ENCODE results near the gene NRXN3. TPM values are rescaled to one million over a fixed set of nuclear protein-coding genes. Genes with fewer than 3 reads are reported as not detected.

The NRXN3 gene
- total and polyA plus RNA-seq, 2 donors (not counting 1 experiment from before 2014, with no cell fraction given) = 0.83 to 34.6 TPM

- no peak overlapping the region for H2AFZ ChIP-seq (ENCODE audit: low read length)
Observed at GRCh38 chr14:79352076-79352630, 1182.0 kb downstream of the NRXN3 start.

GRCh38 chr14:79354336-79354735, 1184.2 kb downstream of the NRXN3 start:
- no peaks in the 10 kb centered on the region for H3K27me3 ChIP-seq (ENCODE audit: control insufficient read depth, insufficient read depth, low read length)
- no peaks in the 10 kb centered on the region for H3K4me1 ChIP-seq (ENCODE audit: control insufficient read depth, extremely low read depth, insufficient read depth, low read length)
- no peak overlapping the region for H3K27ac ChIP-seq (ENCODE audit: insufficient read depth, low read length)
- H3K9me3 ChIP-seq (ENCODE audit: control insufficient read depth, insufficient read depth, low read depth, low read length) = no peaks in the 10 kb centered on the region
- no peak for DNase-seq (ENCODE audit: low read depth in 2 of 2)
- H3K9ac ChIP-seq (ENCODE audit: insufficient read depth, low read length) = no peak overlapping the region
- no peak overlapping the region for H3K4me2 ChIP-seq (ENCODE audit: extremely low read depth, insufficient read depth, low read length)
- no peaks in the 10 kb centered on the region for H4K20me1 ChIP-seq (ENCODE audit: control insufficient read depth, extremely low read depth, insufficient read depth, low read length)
- no peak for TF ChIP-seq EZH2 (IDR thresholded peaks at IDR 0.05; ENCODE audit: low read length, missing control alignments)
- TF ChIP-seq, protein P1, sequence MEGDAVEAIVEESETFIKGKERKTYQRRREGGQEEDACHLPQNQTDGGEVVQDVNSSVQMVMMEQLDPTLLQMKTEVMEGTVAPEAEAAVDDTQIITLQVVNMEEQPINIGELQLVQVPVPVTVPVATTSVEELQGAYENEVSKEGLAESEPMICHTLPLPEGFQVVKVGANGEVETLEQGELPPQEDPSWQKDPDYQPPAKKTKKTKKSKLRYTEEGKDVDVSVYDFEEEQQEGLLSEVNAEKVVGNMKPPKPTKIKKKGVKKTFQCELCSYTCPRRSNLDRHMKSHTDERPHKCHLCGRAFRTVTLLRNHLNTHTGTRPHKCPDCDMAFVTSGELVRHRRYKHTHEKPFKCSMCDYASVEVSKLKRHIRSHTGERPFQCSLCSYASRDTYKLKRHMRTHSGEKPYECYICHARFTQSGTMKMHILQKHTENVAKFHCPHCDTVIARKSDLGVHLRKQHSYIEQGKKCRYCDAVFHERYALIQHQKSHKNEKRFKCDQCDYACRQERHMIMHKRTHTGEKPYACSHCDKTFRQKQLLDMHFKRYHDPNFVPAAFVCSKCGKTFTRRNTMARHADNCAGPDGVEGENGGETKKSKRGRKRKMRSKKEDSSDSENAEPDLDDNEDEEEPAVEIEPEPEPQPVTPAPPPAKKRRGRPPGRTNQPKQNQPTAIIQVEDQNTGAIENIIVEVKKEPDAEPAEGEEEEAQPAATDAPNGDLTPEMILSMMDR (conservative IDR thresholded peaks at IDR 0.05 in 1 of 2, IDR thresholded peaks at IDR 0.05 in 1 of 2; ENCODE audit: low read depth in 1 of 2, low read length in 2 of 2) = no peak
- H3K4me3 ChIP-seq (replicated peaks in 1 of 4; ENCODE audit: control extremely low read depth in 1 of 4, insufficient read depth in 1 of 4, low read depth in 3 of 4, low read length in 4 of 4) = no peak overlapping the region
- H3K79me2 ChIP-seq (ENCODE audit: control insufficient read depth, insufficient read depth, low read length) = no peaks in the 10 kb centered on the region
- no peaks in the 10 kb centered on the region for H3K36me3 ChIP-seq (ENCODE audit: control insufficient read depth, insufficient read depth, low read length)
- H2AFZ ChIP-seq (ENCODE audit: low read length) = no peak overlapping the region

More at GRCh38 chr14:79352076-79352630, 1182.0 kb downstream of the NRXN3 start:
- H3K27me3 ChIP-seq (ENCODE audit: control insufficient read depth, insufficient read depth, low read length) = no peaks in the 10 kb centered on the region
- no peaks in the 10 kb centered on the region for H3K79me2 ChIP-seq (ENCODE audit: control insufficient read depth, insufficient read depth, low read length)
- no peak overlapping the region for H3K27ac ChIP-seq (ENCODE audit: insufficient read depth, low read length)
- H3K36me3 ChIP-seq (ENCODE audit: control insufficient read depth, insufficient read depth, low read length) = no peaks in the 10 kb centered on the region
- H3K9ac ChIP-seq (ENCODE audit: insufficient read depth, low read length) = no peak overlapping the region
- H3K9me3 ChIP-seq (ENCODE audit: control insufficient read depth, insufficient read depth, low read depth, low read length) = no peaks in the 10 kb centered on the region
- H3K4me2 ChIP-seq (ENCODE audit: extremely low read depth, insufficient read depth, low read length) = no peak overlapping the region
- no peaks in the 10 kb centered on the region for H4K20me1 ChIP-seq (ENCODE audit: control insufficient read depth, extremely low read depth, insufficient read depth, low read length)
- TF ChIP-seq, protein P1 (conservative IDR thresholded peaks at IDR 0.05 in 1 of 2, IDR thresholded peaks at IDR 0.05 in 1 of 2; ENCODE audit: low read depth in 1 of 2, low read length in 2 of 2) = no peak
- no peak for TF ChIP-seq EZH2 (IDR thresholded peaks at IDR 0.05; ENCODE audit: low read length, missing control alignments)
- no peak overlapping the region for H3K4me3 ChIP-seq (replicated peaks in 1 of 4; ENCODE audit: control extremely low read depth in 1 of 4, insufficient read depth in 1 of 4, low read depth in 3 of 4, low read length in 4 of 4)
- peak in 1 of 2 donors; percentile 78 for DNase-seq (ENCODE audit: low read depth in 2 of 2)
- no peaks in the 10 kb centered on the region for H3K4me1 ChIP-seq (ENCODE audit: control insufficient read depth, extremely low read depth, insufficient read depth, low read length)

DNA sequence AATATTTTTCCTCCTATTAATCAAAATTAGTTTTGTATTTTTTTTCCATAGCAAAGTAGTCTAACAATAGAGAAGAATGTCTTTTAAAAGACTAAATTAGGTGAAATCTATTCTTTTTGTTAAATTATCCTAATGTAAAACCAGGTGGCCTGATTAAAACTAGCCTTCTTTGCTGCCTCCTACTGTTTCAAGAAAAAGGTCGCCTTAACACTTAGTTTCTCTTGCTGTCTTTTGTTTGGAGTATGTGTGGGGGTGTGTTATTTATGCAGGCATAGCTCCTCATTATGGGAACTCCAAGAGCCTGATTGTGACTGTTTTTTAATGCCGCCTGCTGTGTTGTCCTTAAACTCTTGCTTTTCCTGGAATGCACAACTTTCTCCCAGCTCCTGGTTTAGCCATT, 1185.9 kb downstream of the NRXN3 start:
- no peaks in the 10 kb centered on the region for H3K27me3 ChIP-seq (ENCODE audit: control insufficient read depth, insufficient read depth, low read length)
- no peak overlapping the region for H3K4me2 ChIP-seq (ENCODE audit: extremely low read depth, insufficient read depth, low read length)
- TF ChIP-seq, protein P1 (conservative IDR thresholded peaks at IDR 0.05 in 1 of 2, IDR thresholded peaks at IDR 0.05 in 1 of 2; ENCODE audit: low read depth in 1 of 2, low read length in 2 of 2) = peak; percentile 15 to 34
- TF ChIP-seq EZH2 (IDR thresholded peaks at IDR 0.05; ENCODE audit: low read length, missing control alignments) = no peak
- H3K4me1 ChIP-seq (ENCODE audit: control insufficient read depth, extremely low read depth, insufficient read depth, low read length) = no peaks in the 10 kb centered on the region
- no peak overlapping the region for H3K4me3 ChIP-seq (replicated peaks in 1 of 4; ENCODE audit: control extremely low read depth in 1 of 4, insufficient read depth in 1 of 4, low read depth in 3 of 4, low read length in 4 of 4)
- no peak overlapping the region for H3K9ac ChIP-seq (ENCODE audit: insufficient read depth, low read length)
- H2AFZ ChIP-seq (ENCODE audit: low read length) = no peak overlapping the region
- H4K20me1 ChIP-seq (ENCODE audit: control insufficient read depth, extremely low read depth, insufficient read depth, low read length) = no peaks in the 10 kb centered on the region
- H3K27ac ChIP-seq (ENCODE audit: insufficient read depth, low read length) = no peak overlapping the region
- no peaks in the 10 kb centered on the region for H3K79me2 ChIP-seq (ENCODE audit: control insufficient read depth, insufficient read depth, low read length)
- DNase-seq (ENCODE audit: low read depth in 2 of 2) = peak; percentile 20 to 22
- no peaks in the 10 kb centered on the region for H3K36me3 ChIP-seq (ENCODE audit: control insufficient read depth, insufficient read depth, low read length)
- H3K9me3 ChIP-seq (ENCODE audit: control insufficient read depth, insufficient read depth, low read depth, low read length) = no peaks in the 10 kb centered on the region

All from fibroblast of lung (primary cell).